Left ventricle myocardium superior (tissue), 1 donor: ENCODE measurements around the gene SLC26A8. TPM values are rescaled to one million over a fixed set of nuclear protein-coding genes. Genes with fewer than 3 reads are reported as not detected.
"Not testable (repeated sequence)": the region's sequence is repeated elsewhere in the genome, so short reads cannot be mapped to it uniquely, and the experiment has no call there.

ENCODE experiments used
- ATAC-seq: fragments of 200-7000 bp; cut with Tn5 transposase; one replicate; pipeline ENCODE4 v1.9.1; 2020; ENCODE audit warnings: mild to moderate bottlenecking, moderate library complexity
- DNase-seq: peaks from one replicate; pipeline ENCODE4 v3.0.0-alpha.2; 2020
- intact Hi-C: fragments of 100-400 bp; cut with micrococcal nuclease; formaldehyde crosslinking; loops from one replicate; pipeline ENCODE4 v1.11.0; 2022
- total RNA-seq: library from RNA; stranded (reverse); fragmentation: NEBNext Ultra II Directional; extraction: Animal tissue kit (Norgen Biotek cat#: 25700); gene quantifications from one replicate; pipeline ENCODE4 v1.2.1, GENCODE V29; 2021
- donor health status: DM: no; HTN: yes; CAD: no; lungs with severe emphysema.

Gene SLC26A8
- total RNA-seq, 1 donor from 2014 or later, result not detected

GRCh38 chr6:36025260-36025931 lies 955 bp upstream of the SLC26A8 start:
- intact Hi-C loops, result loop anchor here (5.0 kb wide), 1 partner anchor 167 kb away; no protein-coding TSS in a partner anchor
- no peak for ATAC-seq
- DNase-seq, result no peak

GRCh38 chr6:36020154-36020553 lies 4.3 kb downstream of the SLC26A8 start:
- ATAC-seq, result no peak
- intact Hi-C loops, result no loop called here
- no peak for DNase-seq

GRCh38 chr6:36019167-36019566 lies 5.3 kb downstream of the SLC26A8 start:
- intact Hi-C loops, result no loop called here
- DNase-seq (no peak), ATAC-seq (no peak)

DNA sequence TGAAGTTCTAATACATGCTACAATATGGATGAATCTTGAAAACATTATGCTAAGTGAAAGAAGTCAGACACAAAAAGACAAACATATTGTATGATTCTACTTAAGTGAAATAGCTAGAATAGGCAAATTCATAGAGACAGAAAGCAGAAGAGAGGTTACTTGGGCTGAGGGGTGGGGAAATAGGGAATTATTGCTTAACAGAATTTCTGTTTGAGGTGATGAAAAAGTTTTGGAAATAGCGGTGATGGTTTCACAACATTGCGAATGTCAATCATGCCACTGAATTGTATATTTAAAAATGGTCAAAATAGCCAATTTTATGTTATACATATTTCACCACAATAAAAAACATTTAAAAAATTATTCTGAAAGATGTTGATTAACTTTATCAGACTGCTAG lies 6.1 kb downstream of the SLC26A8 start:
- ATAC-seq, result no peak
- no peak for DNase-seq
- intact Hi-C loops, result no loop called here

- intact Hi-C loops, result no loop called here
- DNase-seq (no peak), ATAC-seq (no peak)
These were observed 8.8 kb downstream of the SLC26A8 start for GRCh38 chr6:36015666-36016065.

DNA sequence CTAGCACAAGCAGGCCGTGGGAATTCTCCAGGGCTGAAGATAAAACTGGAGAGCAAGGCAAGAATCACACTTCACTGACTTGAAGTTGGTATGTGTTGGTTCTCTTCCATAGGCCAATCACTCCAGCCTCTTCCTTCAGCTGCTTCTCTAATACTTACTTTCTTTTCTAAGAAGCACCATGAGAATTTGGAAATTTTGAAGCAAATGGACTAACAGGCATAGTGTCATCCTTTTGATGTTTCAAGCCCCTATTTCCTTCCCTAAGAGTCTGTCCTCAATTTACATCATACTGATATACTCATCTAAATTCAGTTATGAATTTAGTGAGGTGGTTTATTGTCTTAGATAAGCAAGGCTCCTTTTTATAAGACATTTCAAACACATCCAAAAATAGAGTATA lies 24.0 kb downstream of the SLC26A8 start:
- intact Hi-C loops, result no loop called here
- DNase-seq (no peak), ATAC-seq (no peak)

GRCh38 chr6:35993150-35993549 lies 31.3 kb downstream of the SLC26A8 start:
- ATAC-seq, result no peak
- no peak for DNase-seq
- intact Hi-C loops, result no loop called here

GRCh38 chr6:35988047-35988446 lies 36.4 kb downstream of the SLC26A8 start:
- ATAC-seq, intact Hi-C loops, DNase-seq: not testable (repeated sequence)

DNA sequence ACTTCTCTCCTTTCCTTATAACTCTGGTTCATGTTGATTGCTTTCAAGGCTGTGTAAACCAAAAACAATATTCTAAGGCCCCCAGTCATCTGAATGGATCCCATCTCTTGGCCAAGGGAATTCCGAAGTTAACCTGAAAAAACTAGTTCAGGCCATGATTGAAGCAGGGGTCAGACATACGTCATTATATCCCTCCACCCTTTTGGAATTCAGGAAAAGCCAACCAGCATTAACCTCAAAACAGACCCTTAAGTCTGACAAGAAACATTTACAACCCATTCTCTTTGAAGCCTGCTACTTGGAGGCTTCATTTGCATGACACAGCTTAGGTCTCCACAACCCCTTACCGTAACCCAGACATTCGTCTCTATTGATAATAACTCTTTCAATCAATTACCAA lies 39.7 kb downstream of the SLC26A8 start:
- ATAC-seq (no peak), DNase-seq (no peak)
- intact Hi-C loops, result no loop called here

DNA sequence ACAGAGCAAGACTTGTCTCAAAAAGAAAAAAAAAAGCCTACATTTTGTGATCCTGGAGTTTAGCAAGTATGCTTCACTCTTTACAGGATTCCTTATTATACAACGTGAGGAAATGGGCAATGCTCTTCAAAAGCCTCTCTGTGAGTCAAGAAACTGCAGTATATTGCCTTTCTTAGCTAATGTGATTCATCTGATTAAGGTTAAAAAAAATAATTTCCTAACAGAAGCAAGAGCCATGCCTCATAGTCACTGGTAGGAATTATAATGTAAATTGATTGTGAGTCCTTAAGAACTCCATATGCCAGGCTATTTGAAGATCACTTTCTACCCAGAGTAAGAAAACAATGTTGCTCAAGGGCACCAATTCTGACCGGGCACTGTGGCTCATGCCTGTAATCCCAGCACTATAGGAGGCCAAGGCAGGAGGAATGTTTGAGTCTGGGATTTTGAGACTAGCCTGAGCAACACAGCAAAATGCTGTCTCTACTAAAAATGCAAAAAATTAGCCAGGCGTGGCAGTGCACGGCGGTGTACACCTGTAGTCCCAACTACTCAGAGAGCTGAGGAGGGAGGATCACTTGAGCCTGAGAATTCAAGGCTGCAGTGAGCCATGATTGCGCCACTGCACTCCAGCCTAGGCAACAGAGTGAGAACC lies 43.3 kb downstream of the SLC26A8 start:
- DNase-seq (no peak), ATAC-seq (no peak)
- intact Hi-C loops, result no loop called here

GRCh38 chr6:35980126-35980525 lies 44.3 kb downstream of the SLC26A8 start:
- DNase-seq, intact Hi-C loops, ATAC-seq: not testable (repeated sequence)

DNA sequence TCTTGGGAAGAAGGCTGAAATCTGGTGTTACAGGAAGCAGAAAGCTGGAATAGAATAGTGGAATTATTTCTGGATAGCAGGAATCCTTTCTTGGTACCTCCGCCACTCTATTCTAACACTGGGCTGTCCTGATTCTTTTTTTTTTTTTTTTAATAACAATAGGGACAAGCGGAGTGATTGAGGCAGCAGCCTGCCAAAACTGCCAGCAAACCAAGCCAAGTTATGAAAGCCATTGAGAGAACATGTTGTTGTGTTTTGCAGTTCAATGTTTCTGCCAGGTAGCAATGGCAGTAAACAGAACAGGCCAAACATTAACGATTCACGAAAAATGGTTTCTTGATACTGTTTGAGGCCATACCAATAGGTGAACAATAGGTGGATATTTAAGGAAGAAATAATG lies 47.1 kb downstream of the SLC26A8 start:
- intact Hi-C loops, result no loop called here
- DNase-seq (peak; percentile 32), ATAC-seq (peak; percentile 50)

GRCh38 chr6:35973670-35974222 lies 50.7 kb downstream of the SLC26A8 start:
- DNase-seq (no peak), ATAC-seq (peak; percentile 39)
- intact Hi-C loops, result no loop called here

- intact Hi-C loops, result no loop called here
- no peak for DNase-seq
- ATAC-seq, result no peak
These were observed 51.7 kb downstream of the SLC26A8 start for GRCh38 chr6:35972471-35973367.

- DNase-seq, result no peak
- intact Hi-C loops, result no loop called here
- no peak for ATAC-seq
These were observed 54.3 kb downstream of the SLC26A8 start for GRCh38 chr6:35970181-35970580.

- intact Hi-C loops, result no loop called here
- ATAC-seq, result no peak
- DNase-seq, result no peak
These were observed 54.8 kb downstream of the SLC26A8 start for GRCh38 chr6:35969646-35970045.

- DNase-seq (no peak), ATAC-seq (no peak)
- intact Hi-C loops, result no loop called here
These were observed 55.6 kb downstream of the SLC26A8 start for GRCh38 chr6:35968821-35969220.

- no peak for DNase-seq
- intact Hi-C loops, result no loop called here
- ATAC-seq, result no peak
These were observed 57.2 kb downstream of the SLC26A8 start for GRCh38 chr6:35967076-35967774.
